PFSK-1 (cell line): ENCODE data around the gene ZFHX3.

Experiments used
- FOXP2 ChIP-seq: optimal IDR thresholded peaks from 2 replicates; pipeline ENCODE3; 2011; ENCODE audit warnings: borderline replicate concordance, control low read depth, inconsistent platforms; ENCODE audit not compliant: insufficient read depth; ENCODE audit errors: extremely low read length, extremely low read depth
- POLR2AphosphoS5 ChIP-seq: IDR thresholded peaks from 2 replicates; pipeline ENCODE4 v1.6.1; 2012; ENCODE audit warnings: low read depth, mild to moderate bottlenecking, control low read depth, low read length, moderate library complexity
- REST ChIP-seq, 2 experiments: IDR thresholded peaks; 2 replicates each; pipeline versions ENCODE4 v1.6.1 to v1.8.0; 2011 to 2012; ENCODE audit warnings: low read depth in 2 of 2, low read length in 2 of 2, control low read depth in 1 of 2, inconsistent platforms in 1 of 2, mild to moderate bottlenecking in 1 of 2, moderate library complexity in 1 of 2; ENCODE audit not compliant: insufficient read depth in 1 of 2
- SIN3A ChIP-seq: IDR thresholded peaks from 2 replicates; pipeline ENCODE4 v1.6.1; 2012; ENCODE audit warnings: mild to moderate bottlenecking, low read length, moderate library complexity, borderline replicate concordance; ENCODE audit not compliant: insufficient read depth
- TAF1 ChIP-seq: IDR thresholded peaks from 2 replicates; pipeline ENCODE4 v1.6.1; 2012; ENCODE audit warnings: low read length, control low read depth, borderline replicate concordance; ENCODE audit not compliant: insufficient read depth

The ZFHX3 gene

GRCh38 chr16:72944757-72945485 lies 103.0 kb downstream of the ZFHX3 start:
- TF ChIP-seq FOXP2: no peak
- no peak for TF ChIP-seq REST (IDR thresholded peaks at IDR 0.05; ENCODE audit: insufficient read depth in 1 of 2, low read depth in 2 of 2, low read length in 2 of 2)
- no peak for TF ChIP-seq SIN3A
- no peak for TF ChIP-seq POLR2AphosphoS5
- no peak for TF ChIP-seq TAF1

GRCh38 chr16:72942021-72942420 lies 105.9 kb downstream of the ZFHX3 start:
- no peak for TF ChIP-seq FOXP2
- no peak for TF ChIP-seq POLR2AphosphoS5
- no peak for TF ChIP-seq SIN3A
- TF ChIP-seq REST (IDR thresholded peaks at IDR 0.05; ENCODE audit: insufficient read depth in 1 of 2, low read depth in 2 of 2, low read length in 2 of 2): no peak
- no peak for TF ChIP-seq TAF1

- TF ChIP-seq SIN3A (no peak), REST (IDR thresholded peaks at IDR 0.05; ENCODE audit: insufficient read depth in 1 of 2, low read depth in 2 of 2, low read length in 2 of 2) (no peak), TAF1 (no peak), FOXP2 (no peak), POLR2AphosphoS5 (no peak)
Observed at GRCh38 chr16:72940886-72941285, 107.0 kb downstream of the ZFHX3 start.

DNA sequence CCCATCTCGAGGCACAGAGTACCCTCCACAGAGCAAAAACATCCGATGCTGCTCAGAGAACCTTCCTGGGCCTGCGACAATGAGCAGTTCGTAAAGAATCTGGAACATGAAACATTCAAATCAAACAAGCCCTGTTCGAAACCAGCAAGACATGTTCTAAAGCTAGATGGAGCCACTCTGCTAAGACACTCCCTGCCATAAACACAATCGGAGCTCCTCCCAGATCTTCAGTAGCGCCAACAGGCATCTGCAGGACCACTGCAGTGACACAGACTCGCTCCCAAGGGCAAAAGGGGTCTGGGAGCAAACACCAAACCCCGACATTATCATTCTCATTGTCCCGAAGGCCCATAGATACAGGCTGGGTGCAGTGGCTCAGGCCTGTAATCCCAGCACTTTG lies 108.7 kb downstream of the ZFHX3 start:
- TF ChIP-seq POLR2AphosphoS5: no peak
- no peak for TF ChIP-seq TAF1
- no peak for TF ChIP-seq REST (IDR thresholded peaks at IDR 0.05; ENCODE audit: insufficient read depth in 1 of 2, low read depth in 2 of 2, low read length in 2 of 2)
- TF ChIP-seq SIN3A: no peak
- no peak for TF ChIP-seq FOXP2
